Dendritic cell treated with granulocyte-macrophage colony-stimulating factor and Interleukin-4, amounts not matched to agents 40 ng/mL and 50 ng/mL, for 4 days (primary cell): ENCODE measurements around the gene PRDM5.

Experiments used
- H3K27ac Mint-ChIP-seq: one replicate; pipeline ENCODE4 v1.8.0; 2022; ENCODE audit warnings: mild to moderate bottlenecking, mixed read lengths
- H3K27me3 Mint-ChIP-seq: one replicate; pipeline ENCODE4 v1.8.0; 2022; ENCODE audit warnings: mild to moderate bottlenecking, mixed read lengths
- H3K36me3 Mint-ChIP-seq: one replicate; pipeline ENCODE4 v1.8.0; 2022; ENCODE audit warnings: low read depth, mixed read lengths
- H3K4me1 Mint-ChIP-seq: one replicate; pipeline ENCODE4 v1.8.0; 2022; ENCODE audit warnings: low read depth, mixed read lengths
- H3K4me3 Mint-ChIP-seq: one replicate; pipeline ENCODE4 v1.8.0; 2022; ENCODE audit warnings: mild to moderate bottlenecking, moderate library complexity, mixed read lengths
- H3K9me3 Mint-ChIP-seq: one replicate; pipeline ENCODE4 v1.8.0; 2022; ENCODE audit warnings: mixed read lengths
- intact Hi-C: fragments of 100-400 bp; cut with micrococcal nuclease; formaldehyde crosslinking; loops from one replicate; pipeline ENCODE4 v1.15.0; 2022

The PRDM5 gene

GRCh38 chr4:120692964-120693363 is 229.6 kb downstream of the PRDM5 start:
- Mint-ChIP-seq H3K4me3 (no peak overlapping the region), H3K27ac (no peak overlapping the region), H3K36me3 (no peaks in the 10 kb centered on the region), H3K4me1 (no peaks in the 10 kb centered on the region), H3K27me3 (no peaks in the 10 kb centered on the region), H3K9me3 (no peaks in the 10 kb centered on the region)
- intact Hi-C loops: no loop called here

- Mint-ChIP-seq H3K27ac (no peak overlapping the region), H3K9me3 (no peaks in the 10 kb centered on the region), H3K4me1 (no peaks in the 10 kb centered on the region)
Observed at GRCh38 chr4:120691536-120691935, 231.0 kb downstream of the PRDM5 start.

GRCh38 chr4:120691106-120691505 is 231.4 kb downstream of the PRDM5 start:
- intact Hi-C loops: no loop called here
- no peaks in the 10 kb centered on the region for H3K9me3 Mint-ChIP-seq
- H3K27me3 Mint-ChIP-seq: no peaks in the 10 kb centered on the region
- no peaks in the 10 kb centered on the region for H3K4me1 Mint-ChIP-seq
- no peaks in the 10 kb centered on the region for H3K36me3 Mint-ChIP-seq
- no peak overlapping the region for H3K27ac Mint-ChIP-seq
- no peak overlapping the region for H3K4me3 Mint-ChIP-seq

More at GRCh38 chr4:120691536-120691935, 231.0 kb downstream of the PRDM5 start:
- Mint-ChIP-seq H3K36me3 (no peaks in the 10 kb centered on the region), H3K27me3 (no peaks in the 10 kb centered on the region), H3K4me3 (no peak overlapping the region)
- intact Hi-C loops: no loop called here

GRCh38 chr4:120688791-120689190 is 233.7 kb downstream of the PRDM5 start:
- H3K27ac Mint-ChIP-seq: no peak overlapping the region
- H3K36me3 Mint-ChIP-seq: no peaks in the 10 kb centered on the region
- intact Hi-C loops: no loop called here
- no peak overlapping the region for H3K4me3 Mint-ChIP-seq
- H3K27me3 Mint-ChIP-seq: no peaks in the 10 kb centered on the region
- no peaks in the 10 kb centered on the region for H3K9me3 Mint-ChIP-seq
- no peaks in the 10 kb centered on the region for H3K4me1 Mint-ChIP-seq

- H3K27ac Mint-ChIP-seq: no peak overlapping the region
Observed at GRCh38 chr4:120685756-120686278, 236.7 kb downstream of the PRDM5 start.

GRCh38 chr4:120683897-120684540 is 238.5 kb downstream of the PRDM5 start:
- Mint-ChIP-seq H3K4me3 (no peak overlapping the region), H3K27ac (no peak overlapping the region), H3K27me3 (no peaks in the 10 kb centered on the region), H3K9me3 (no peaks in the 10 kb centered on the region), H3K36me3 (no peaks in the 10 kb centered on the region), H3K4me1 (no peaks in the 10 kb centered on the region)
- intact Hi-C loops: no loop called here

More at GRCh38 chr4:120685756-120686278, 236.7 kb downstream of the PRDM5 start:
- Mint-ChIP-seq H3K27me3 (no peaks in the 10 kb centered on the region), H3K4me3 (no peak overlapping the region), H3K9me3 (no peaks in the 10 kb centered on the region), H3K36me3 (no peaks in the 10 kb centered on the region), H3K4me1 (no peaks in the 10 kb centered on the region)
- intact Hi-C loops: no loop called here

- H3K4me1 Mint-ChIP-seq: no peaks in the 10 kb centered on the region
- H3K4me3 Mint-ChIP-seq: no peak overlapping the region
- H3K9me3 Mint-ChIP-seq: no peaks in the 10 kb centered on the region
- no peak overlapping the region for H3K27ac Mint-ChIP-seq
- intact Hi-C loops: no loop called here
- H3K36me3 Mint-ChIP-seq: no peaks in the 10 kb centered on the region
- no peaks in the 10 kb centered on the region for H3K27me3 Mint-ChIP-seq
Observed at GRCh38 chr4:120682981-120683380, 239.5 kb downstream of the PRDM5 start.

GRCh38 chr4:120680647-120681228 is 241.8 kb downstream of the PRDM5 start:
- no peaks in the 10 kb centered on the region for H3K36me3 Mint-ChIP-seq
- H3K4me1 Mint-ChIP-seq: no peaks in the 10 kb centered on the region
- intact Hi-C loops: no loop called here
- no peak overlapping the region for H3K27ac Mint-ChIP-seq
- no peaks in the 10 kb centered on the region for H3K27me3 Mint-ChIP-seq
- no peak overlapping the region for H3K4me3 Mint-ChIP-seq
- H3K9me3 Mint-ChIP-seq: peaks cover 13% of the 10 kb centered on the region

GRCh38 chr4:120673696-120674095 is 248.8 kb downstream of the PRDM5 start:
- Mint-ChIP-seq H3K27me3 (no peaks in the 10 kb centered on the region), H3K4me3 (no peak overlapping the region), H3K36me3 (no peaks in the 10 kb centered on the region), H3K27ac (no peak overlapping the region), H3K9me3 (peaks cover 61% of the 10 kb centered on the region), H3K4me1 (no peaks in the 10 kb centered on the region)
- intact Hi-C loops: no loop called here

- Mint-ChIP-seq H3K27me3 (no peaks in the 10 kb centered on the region), H3K36me3 (no peaks in the 10 kb centered on the region), H3K4me1 (no peaks in the 10 kb centered on the region), H3K9me3 (peaks cover 59% of the 10 kb centered on the region), H3K4me3 (no peak overlapping the region), H3K27ac (no peak overlapping the region)
- intact Hi-C loops: no loop called here
Observed at GRCh38 chr4:120672558-120673147, 249.9 kb downstream of the PRDM5 start.

GRCh38 chr4:120672076-120672475 is 250.4 kb downstream of the PRDM5 start:
- peaks cover 54% of the 10 kb centered on the region for H3K9me3 Mint-ChIP-seq
- intact Hi-C loops: no loop called here
- H3K36me3 Mint-ChIP-seq: no peaks in the 10 kb centered on the region
- no peak overlapping the region for H3K27ac Mint-ChIP-seq
- H3K4me1 Mint-ChIP-seq: no peaks in the 10 kb centered on the region
- no peak overlapping the region for H3K4me3 Mint-ChIP-seq
- H3K27me3 Mint-ChIP-seq: no peaks in the 10 kb centered on the region

GRCh38 chr4:120671538-120671937 is 251.0 kb downstream of the PRDM5 start:
- intact Hi-C loops: no loop called here
- H3K4me3 Mint-ChIP-seq: no peak overlapping the region

GRCh38 chr4:120667102-120667501 is 255.4 kb downstream of the PRDM5 start:
- Mint-ChIP-seq H3K27me3 (no peaks in the 10 kb centered on the region), H3K9me3 (peaks cover 12% of the 10 kb centered on the region), H3K4me3 (no peak overlapping the region), H3K4me1 (no peaks in the 10 kb centered on the region), H3K27ac (no peak overlapping the region), H3K36me3 (no peaks in the 10 kb centered on the region)
- intact Hi-C loops: no loop called here

More at GRCh38 chr4:120671538-120671937, 251.0 kb downstream of the PRDM5 start:
- H3K9me3 Mint-ChIP-seq: peaks cover 50% of the 10 kb centered on the region
- no peaks in the 10 kb centered on the region for H3K4me1 Mint-ChIP-seq
- H3K36me3 Mint-ChIP-seq: no peaks in the 10 kb centered on the region
- no peak overlapping the region for H3K27ac Mint-ChIP-seq
- no peaks in the 10 kb centered on the region for H3K27me3 Mint-ChIP-seq

- Mint-ChIP-seq H3K4me3 (no peak overlapping the region), H3K9me3 (no peaks in the 10 kb centered on the region), H3K27me3 (no peaks in the 10 kb centered on the region), H3K36me3 (no peaks in the 10 kb centered on the region), H3K4me1 (no peaks in the 10 kb centered on the region), H3K27ac (no peak overlapping the region)
- intact Hi-C loops: no loop called here
Observed at GRCh38 chr4:120664851-120665250, 257.7 kb downstream of the PRDM5 start.
